NT2/D1 (cell line): ENCODE data around the gene ELK4.

Source experiments
- SUZ12 ChIP-seq: IDR thresholded peaks from 2 replicates; pipeline ENCODE4 v1.6.1; 2011; ENCODE audit not compliant: insufficient read length, insufficient read depth; ENCODE audit errors: extremely low read depth
- YY1 ChIP-seq: IDR thresholded peaks from 2 replicates; pipeline ENCODE4 v1.6.1; 2011; ENCODE audit not compliant: insufficient read length, insufficient read depth

GRCh38 chr1:205580140-205580922 is 51.5 kb downstream of the ELK4 start:
- no peak for TF ChIP-seq SUZ12
- no peak for TF ChIP-seq YY1
